Breast epithelium (tissue), 4 donors: ENCODE measurements around the gene TMED10. TPM values are rescaled to one million over a fixed set of nuclear protein-coding genes. Genes with fewer than 3 reads are reported as not detected.
"Not testable (repeated sequence)": the region's sequence is repeated elsewhere in the genome, so short reads cannot be mapped to it uniquely, and the experiment has no call there.

Experiments used
- DNase-seq, 2 donors: peaks; one replicate each; pipeline ENCODE4 v3.0.0-alpha.2; 2019; ENCODE audit warnings: low spot score in 2 of 2
- H3K27ac ChIP-seq, 2 donors: fragments of 200-600 bp; sonication (generic) in 1 of 2; one replicate each; pipeline ENCODE4 v1.5.1; 2016 to 2019; ENCODE audit warnings: mild to moderate bottlenecking in 1 of 2
- H3K27me3 ChIP-seq, 2 donors: fragments of 200-600 bp; sonication (generic) in 1 of 2; one replicate each; pipeline versions ENCODE4 v1.5.1 to v1.6.0; 2017 to 2019; ENCODE audit warnings: control low read depth in 1 of 2, mild to moderate bottlenecking in 1 of 2
- H3K36me3 ChIP-seq: fragments of 200-600 bp; one replicate; pipeline ENCODE4 v1.5.1; 2019
- H3K4me1 ChIP-seq, 2 donors: fragments of 200-600 bp; sonication (generic); one replicate each; pipeline ENCODE4 v1.5.1; 2016 to 2019; ENCODE audit warnings: control low read depth in 1 of 2
- H3K4me3 ChIP-seq, 3 donors: fragments of 200-600 bp; sonication (generic); 1 replicate in 2 of 3; 2 replicates in 1 of 3; pipeline ENCODE4 v1.5.1; 2016 to 2019; ENCODE audit warnings: mild to moderate bottlenecking in 3 of 3, moderate library complexity in 2 of 3
- H3K9me3 ChIP-seq, 2 donors: fragments of 200-600 bp; sonication (generic) in 1 of 2; one replicate each; pipeline ENCODE4 v1.5.1; 2016 to 2019; ENCODE audit warnings: control low read depth in 1 of 2
- POLR2A ChIP-seq: fragments of 450-650 bp; IDR thresholded peaks from one replicate; pipeline ENCODE4 v1.6.1; 2016; ENCODE audit warnings: antibody characterized with exemption, mild to moderate bottlenecking, moderate library complexity
- POLR2AphosphoS5 ChIP-seq, 3 donors: sonication (generic); formaldehyde crosslinking; IDR thresholded peaks; one replicate each; pipeline ENCODE4 v1.6.1; 2017; ENCODE audit warnings: antibody characterized with exemption in 3 of 3
- intact Hi-C: fragments of 100-400 bp; cut with DNase I; formaldehyde crosslinking; loops from one replicate; pipeline ENCODE4 v1.15.1; 2023; ENCODE audit warnings: low total_unique reads
- total RNA-seq, 3 donors: library from RNA; depleted of rRNA; stranded (reverse); fragments of >200 nt; gene quantifications; one replicate each; pipeline ENCODE4 v1.1.0, GENCODE V29; 2016
- TF ChIP-seq, protein P1 (sequence below), 3 donors: fragments of 450-650 bp; IDR thresholded peaks; one replicate each; pipeline ENCODE4 v1.5.1; 2016 to 2017; ENCODE audit warnings: antibody characterized with exemption in 3 of 3, mild to moderate bottlenecking in 3 of 3, moderate library complexity in 3 of 3

TMED10 gene
- total RNA-seq, 3 donors from 2014 or later: 263 to 443 (median 285) TPM

DNA sequence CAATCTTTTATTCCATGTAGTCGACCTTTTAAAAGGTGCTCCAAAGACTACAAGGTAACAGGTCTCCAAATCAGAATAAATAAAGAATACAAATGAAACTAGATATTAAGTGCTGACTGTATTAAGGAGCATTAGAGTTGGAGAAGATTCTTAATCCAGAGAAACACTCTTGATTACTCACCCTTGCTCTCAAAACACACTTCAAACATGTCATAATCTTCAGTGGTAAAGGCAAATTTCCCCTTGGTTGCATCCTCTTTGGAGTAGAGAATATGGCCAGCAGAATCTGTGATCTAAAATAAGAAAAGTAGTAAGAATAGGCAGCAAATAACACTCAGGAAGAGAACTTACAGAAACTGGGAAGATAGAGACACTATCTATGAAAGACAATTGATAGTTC lies 24.6 kb downstream of the TMED10 start:
- no peak for DNase-seq
- Histone ChIP-seq H3K4me1 (peaks cover 3 to 7% of the 10 kb centered on the region in 2 donors), H3K4me3 (no peak overlapping the region), H3K9me3 (no peaks in the 10 kb centered on the region), H3K27me3 (no peaks in the 10 kb centered on the region), H3K36me3 (no peaks in the 10 kb centered on the region), H3K27ac (peak overlapping the region; percentile 43 to 90)
- TF ChIP-seq, protein P1, sequence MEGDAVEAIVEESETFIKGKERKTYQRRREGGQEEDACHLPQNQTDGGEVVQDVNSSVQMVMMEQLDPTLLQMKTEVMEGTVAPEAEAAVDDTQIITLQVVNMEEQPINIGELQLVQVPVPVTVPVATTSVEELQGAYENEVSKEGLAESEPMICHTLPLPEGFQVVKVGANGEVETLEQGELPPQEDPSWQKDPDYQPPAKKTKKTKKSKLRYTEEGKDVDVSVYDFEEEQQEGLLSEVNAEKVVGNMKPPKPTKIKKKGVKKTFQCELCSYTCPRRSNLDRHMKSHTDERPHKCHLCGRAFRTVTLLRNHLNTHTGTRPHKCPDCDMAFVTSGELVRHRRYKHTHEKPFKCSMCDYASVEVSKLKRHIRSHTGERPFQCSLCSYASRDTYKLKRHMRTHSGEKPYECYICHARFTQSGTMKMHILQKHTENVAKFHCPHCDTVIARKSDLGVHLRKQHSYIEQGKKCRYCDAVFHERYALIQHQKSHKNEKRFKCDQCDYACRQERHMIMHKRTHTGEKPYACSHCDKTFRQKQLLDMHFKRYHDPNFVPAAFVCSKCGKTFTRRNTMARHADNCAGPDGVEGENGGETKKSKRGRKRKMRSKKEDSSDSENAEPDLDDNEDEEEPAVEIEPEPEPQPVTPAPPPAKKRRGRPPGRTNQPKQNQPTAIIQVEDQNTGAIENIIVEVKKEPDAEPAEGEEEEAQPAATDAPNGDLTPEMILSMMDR (IDR thresholded peaks at IDR 0.05): no peak
- TF ChIP-seq POLR2A (no peak), POLR2AphosphoS5 (IDR thresholded peaks at IDR 0.05) (no peak)
- intact Hi-C loops: no loop called here

DNA sequence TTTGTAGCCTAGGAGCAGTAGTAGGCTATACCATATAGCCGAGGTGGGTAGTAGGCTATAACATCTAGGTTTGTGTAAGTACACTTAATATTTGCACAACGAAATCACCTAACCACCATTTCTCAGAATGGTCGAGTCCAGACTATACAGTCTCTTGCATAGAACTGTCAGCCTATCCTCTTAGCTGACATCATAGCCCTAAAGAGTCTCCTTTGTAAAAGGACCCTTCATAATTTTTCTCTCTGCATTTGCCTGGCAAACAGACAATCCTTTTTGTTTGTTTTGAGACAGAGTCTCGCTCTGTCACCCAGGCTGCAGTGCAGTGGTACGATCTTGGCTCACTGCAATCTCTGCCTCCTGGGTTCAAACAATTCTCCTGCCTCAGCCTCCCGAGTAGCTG lies 25.8 kb downstream of the TMED10 start:
- DNase-seq, H3K4me3 ChIP-seq, H3K4me1 ChIP-seq, H3K36me3 ChIP-seq, intact Hi-C loops, H3K9me3 ChIP-seq, H3K27me3 ChIP-seq: not testable (repeated sequence)
- H3K27ac ChIP-seq: peak overlapping the region; percentile 90 to 92

DNA sequence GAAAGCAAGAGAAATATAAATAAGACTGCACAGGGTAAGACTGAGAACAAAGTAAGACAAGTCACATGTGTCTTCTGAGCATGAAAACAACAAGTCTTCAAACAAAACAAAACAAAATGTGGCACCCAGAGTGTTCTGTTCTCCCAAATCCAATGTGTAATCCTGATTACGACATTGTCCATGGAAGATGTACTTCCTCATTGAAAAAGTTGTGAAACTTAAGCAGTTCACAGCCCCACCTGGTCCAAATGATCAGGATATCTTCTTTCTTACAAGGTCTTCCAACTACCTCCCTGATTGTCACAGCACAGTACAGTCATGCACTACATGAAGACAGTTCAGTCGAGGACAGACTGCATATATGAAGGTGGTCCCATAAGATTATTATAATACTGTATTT lies 26.3 kb downstream of the TMED10 start:
- TF ChIP-seq POLR2AphosphoS5 (IDR thresholded peaks at IDR 0.05): peak in 1 of 3 donors; percentile 53
- no peak for TF ChIP-seq POLR2A
- no peak for DNase-seq
- Histone ChIP-seq H3K9me3 (no peaks in the 10 kb centered on the region), H3K27ac (peak overlapping the region; percentile 90 to 92), H3K27me3 (no peaks in the 10 kb centered on the region), H3K4me1 (peaks cover 6 to 7% of the 10 kb centered on the region in 2 donors), H3K4me3 (no peak overlapping the region), H3K36me3 (no peaks in the 10 kb centered on the region)
- intact Hi-C loops: no loop called here

DNA sequence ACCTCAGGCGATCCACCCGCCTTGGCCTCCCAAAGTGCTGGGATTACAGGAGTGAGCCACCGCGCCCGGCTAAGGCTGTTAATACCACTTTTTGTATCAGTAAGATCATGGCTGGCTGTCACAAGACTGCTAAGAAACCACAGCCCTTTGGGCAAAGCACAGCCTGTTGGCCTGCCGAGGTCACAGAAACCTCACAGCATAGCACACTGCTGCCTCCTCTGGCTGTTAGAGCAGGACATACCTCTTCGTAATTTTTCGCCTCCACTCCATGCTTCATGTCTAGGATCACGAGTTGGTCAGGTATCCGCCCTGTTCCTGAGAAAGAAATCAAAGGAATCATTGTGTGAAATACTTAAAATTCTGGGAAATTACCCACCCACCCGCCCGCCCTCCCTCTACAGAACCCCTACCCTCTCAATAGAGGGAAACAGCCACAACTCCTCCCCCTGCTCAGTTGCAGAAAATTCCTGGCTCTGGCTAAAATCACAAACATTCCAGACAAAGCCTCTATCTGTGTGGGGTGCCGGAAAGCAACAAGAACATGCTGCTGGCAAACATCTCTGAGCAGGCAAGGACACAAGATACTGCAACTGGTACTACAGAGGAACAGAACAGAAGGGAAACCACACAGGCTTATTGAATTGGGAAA lies 28.9 kb downstream of the TMED10 start:
- H3K27ac ChIP-seq: peak overlapping the region; percentile 92 to 98
- peak overlapping the region; percentile 0 to 19 (median 8) for H3K4me3 ChIP-seq
- intact Hi-C loops: no loop called here
- no peaks in the 10 kb centered on the region for H3K36me3 ChIP-seq
- H3K27me3 ChIP-seq: no peaks in the 10 kb centered on the region
- peak; percentile 80 to 95 for DNase-seq
- peak; percentile 44 for TF ChIP-seq POLR2A
- TF ChIP-seq, protein P1 (IDR thresholded peaks at IDR 0.05): peak; percentile 42 to 75 (median 61)
- TF ChIP-seq POLR2AphosphoS5 (IDR thresholded peaks at IDR 0.05): peak; percentile 66 to 89 (median 83)
- peaks cover 6 to 7% of the 10 kb centered on the region in 2 donors for H3K4me1 ChIP-seq
- no peaks in the 10 kb centered on the region for H3K9me3 ChIP-seq

DNA sequence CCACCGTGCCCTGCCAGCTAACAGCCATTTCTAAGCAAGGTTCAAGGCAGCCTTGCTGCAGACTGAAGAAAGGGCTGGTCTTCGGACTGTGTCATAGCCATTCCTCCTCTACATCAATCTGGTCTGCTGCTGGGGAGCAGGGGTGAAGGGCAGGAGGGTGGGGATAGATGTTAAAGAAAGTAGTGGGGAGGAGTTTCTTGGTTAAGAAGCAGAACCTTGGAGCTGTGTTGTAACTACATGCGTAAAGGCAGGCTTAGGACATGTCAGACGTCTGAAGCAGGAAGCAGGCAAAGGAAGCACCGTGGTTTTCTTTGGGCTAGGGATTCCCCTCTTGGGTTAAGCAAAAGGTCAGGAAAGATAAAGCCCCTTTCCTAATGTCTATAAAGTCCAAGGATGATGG lies 31.5 kb downstream of the TMED10 start:
- Histone ChIP-seq H3K4me1 (peaks cover 6 to 7% of the 10 kb centered on the region in 2 donors), H3K9me3 (no peaks in the 10 kb centered on the region), H3K27ac (peak overlapping the region; percentile 65 to 92), H3K4me3 (no peak overlapping the region), H3K27me3 (no peaks in the 10 kb centered on the region), H3K36me3 (no peaks in the 10 kb centered on the region)
- TF ChIP-seq POLR2A: no peak
- TF ChIP-seq POLR2AphosphoS5 (IDR thresholded peaks at IDR 0.05): no peak
- TF ChIP-seq, protein P1 (IDR thresholded peaks at IDR 0.05): no peak
- no peak for DNase-seq
- intact Hi-C loops: no loop called here

DNA sequence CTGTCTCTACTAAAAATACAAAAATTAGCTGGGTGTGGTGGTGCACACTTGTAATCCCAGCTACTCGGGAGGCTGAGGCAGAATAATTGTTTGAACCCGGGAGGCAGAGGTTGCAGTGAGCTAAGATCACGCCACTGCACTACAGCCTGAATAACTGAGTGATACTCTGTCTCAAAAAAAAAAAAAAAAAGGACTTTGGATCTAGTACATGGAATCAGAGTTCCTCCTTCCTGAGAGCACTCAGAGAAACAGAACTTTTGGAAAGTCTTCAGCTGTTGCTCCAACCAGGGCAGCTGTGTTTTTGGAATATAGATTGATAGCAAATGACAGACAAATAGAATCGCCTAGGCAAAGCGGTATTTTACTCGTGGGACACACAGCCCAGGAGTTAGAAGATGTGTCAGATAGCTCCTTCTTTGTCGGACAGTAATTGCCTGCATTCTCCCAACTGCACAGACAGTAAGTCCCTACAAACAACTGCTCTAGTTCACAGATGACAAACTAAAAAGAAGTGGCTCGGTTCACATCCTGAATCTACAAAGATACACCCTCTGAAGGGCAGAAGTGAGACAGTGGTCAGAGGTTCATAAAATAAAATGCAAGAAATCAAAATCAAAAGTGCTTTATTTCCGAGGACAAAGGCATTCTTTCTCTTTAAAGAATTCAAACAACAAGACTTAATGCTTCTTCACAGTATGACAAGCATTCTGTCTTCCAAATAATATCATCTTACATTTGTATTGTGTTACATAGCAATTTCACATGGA lies 32.5 kb downstream of the TMED10 start:
- Histone ChIP-seq H3K27me3 (no peaks in the 10 kb centered on the region), H3K4me1 (peaks cover 6 to 7% of the 10 kb centered on the region in 2 donors), H3K4me3 (no peak overlapping the region), H3K9me3 (no peaks in the 10 kb centered on the region), H3K27ac (peak overlapping the region; percentile 26 to 65), H3K36me3 (no peaks in the 10 kb centered on the region)
- no peak for DNase-seq
- intact Hi-C loops: no loop called here
- TF ChIP-seq, protein P1 (IDR thresholded peaks at IDR 0.05): no peak
- no peak for TF ChIP-seq POLR2A
- no peak for TF ChIP-seq POLR2AphosphoS5 (IDR thresholded peaks at IDR 0.05)
